GM12864 (cell line): ENCODE results near the gene STX16.

Experiments
- DNase-seq: peaks from one replicate; pipeline ENCODE4 v3.0.0-alpha.2; 2011; ENCODE audit warnings: low read depth
- H3K4me3 ChIP-seq: 2 replicates; pipeline ENCODE4 v1.5.1; 2011; ENCODE audit warnings: mild to moderate bottlenecking, low read depth, low read length, control low read depth
- TF ChIP-seq, protein P1 (sequence below): IDR thresholded peaks from 2 replicates; pipeline ENCODE4 v1.5.1; 2011; ENCODE audit warnings: low read depth, mild to moderate bottlenecking, moderate library complexity, low read length, control low read depth, inconsistent platforms; ENCODE audit errors: missing control alignments

Gene STX16

DNA sequence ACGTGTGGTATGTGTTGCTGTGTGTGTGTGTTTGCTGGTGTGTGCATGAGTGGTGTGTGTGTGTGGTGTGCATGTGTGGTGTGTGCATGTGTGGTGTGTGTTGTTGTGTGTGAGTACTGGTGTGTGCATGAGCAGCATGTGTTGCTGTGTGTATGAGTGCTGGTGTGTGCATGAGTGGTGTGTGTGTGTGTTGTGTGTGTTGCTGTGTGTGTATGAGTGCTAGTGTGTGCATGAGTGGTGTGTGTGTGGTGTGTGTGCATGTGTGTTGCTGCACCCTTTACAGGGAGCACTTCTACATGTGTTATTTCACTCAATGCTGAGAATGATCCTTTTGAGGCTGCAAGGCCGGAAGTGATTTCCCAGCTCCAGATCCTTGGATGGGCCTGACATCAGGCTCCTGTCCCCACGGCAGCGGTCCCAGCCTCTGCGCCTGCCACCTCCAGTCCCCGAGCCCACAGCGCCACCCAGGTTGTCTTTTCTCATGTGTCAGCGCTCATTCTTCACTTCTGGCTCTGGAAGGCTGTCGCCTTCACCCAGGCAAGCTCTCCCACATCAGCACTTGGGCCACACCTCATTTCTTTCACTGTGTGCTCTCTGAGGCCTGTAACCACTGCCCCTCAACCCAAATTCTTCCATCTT, 44.1 kb downstream of the STX16 start:
- DNase-seq: no peak
- TF ChIP-seq, protein P1, sequence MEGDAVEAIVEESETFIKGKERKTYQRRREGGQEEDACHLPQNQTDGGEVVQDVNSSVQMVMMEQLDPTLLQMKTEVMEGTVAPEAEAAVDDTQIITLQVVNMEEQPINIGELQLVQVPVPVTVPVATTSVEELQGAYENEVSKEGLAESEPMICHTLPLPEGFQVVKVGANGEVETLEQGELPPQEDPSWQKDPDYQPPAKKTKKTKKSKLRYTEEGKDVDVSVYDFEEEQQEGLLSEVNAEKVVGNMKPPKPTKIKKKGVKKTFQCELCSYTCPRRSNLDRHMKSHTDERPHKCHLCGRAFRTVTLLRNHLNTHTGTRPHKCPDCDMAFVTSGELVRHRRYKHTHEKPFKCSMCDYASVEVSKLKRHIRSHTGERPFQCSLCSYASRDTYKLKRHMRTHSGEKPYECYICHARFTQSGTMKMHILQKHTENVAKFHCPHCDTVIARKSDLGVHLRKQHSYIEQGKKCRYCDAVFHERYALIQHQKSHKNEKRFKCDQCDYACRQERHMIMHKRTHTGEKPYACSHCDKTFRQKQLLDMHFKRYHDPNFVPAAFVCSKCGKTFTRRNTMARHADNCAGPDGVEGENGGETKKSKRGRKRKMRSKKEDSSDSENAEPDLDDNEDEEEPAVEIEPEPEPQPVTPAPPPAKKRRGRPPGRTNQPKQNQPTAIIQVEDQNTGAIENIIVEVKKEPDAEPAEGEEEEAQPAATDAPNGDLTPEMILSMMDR: no peak
- H3K4me3 ChIP-seq: no peak overlapping the region

DNA sequence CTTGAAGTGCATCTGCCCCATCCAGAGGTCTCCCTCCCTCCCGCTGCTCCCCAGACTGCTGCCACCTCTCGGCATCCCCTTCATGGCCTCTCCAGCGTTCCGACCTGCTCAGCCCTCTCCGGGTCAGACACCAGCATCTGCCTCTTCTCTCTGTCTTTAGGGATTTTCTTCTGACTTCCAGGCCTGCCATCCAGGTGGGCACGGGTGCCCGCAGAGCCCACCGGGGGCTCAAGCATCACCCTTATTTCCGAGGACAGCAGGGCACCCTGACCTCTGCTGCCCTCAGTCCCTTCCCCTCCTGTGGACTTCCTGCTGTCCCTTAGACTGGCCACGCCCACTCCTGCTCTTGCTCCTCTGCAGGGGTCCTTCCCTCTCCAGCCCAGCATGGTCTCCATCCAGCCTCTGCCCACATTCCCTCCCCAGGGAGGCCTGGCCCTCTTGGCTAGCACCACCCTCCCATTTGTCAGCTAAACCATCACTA, 44.9 kb downstream of the STX16 start:
- TF ChIP-seq, protein P1: no peak
- no peak for DNase-seq
- no peak overlapping the region for H3K4me3 ChIP-seq

- no peak overlapping the region for H3K4me3 ChIP-seq
- DNase-seq: no peak
- TF ChIP-seq, protein P1: no peak
These were observed 45.4 kb downstream of the STX16 start for GRCh38 chr20:58696411-58696961.

- no peak for DNase-seq
- TF ChIP-seq, protein P1: no peak
- H3K4me3 ChIP-seq: no peak overlapping the region
These were observed 46.3 kb downstream of the STX16 start for GRCh38 chr20:58697201-58697866.

- H3K4me3 ChIP-seq: no peak overlapping the region
- no peak for DNase-seq
- TF ChIP-seq, protein P1: no peak
These were observed 47.0 kb downstream of the STX16 start for GRCh38 chr20:58697867-58698703.

DNA sequence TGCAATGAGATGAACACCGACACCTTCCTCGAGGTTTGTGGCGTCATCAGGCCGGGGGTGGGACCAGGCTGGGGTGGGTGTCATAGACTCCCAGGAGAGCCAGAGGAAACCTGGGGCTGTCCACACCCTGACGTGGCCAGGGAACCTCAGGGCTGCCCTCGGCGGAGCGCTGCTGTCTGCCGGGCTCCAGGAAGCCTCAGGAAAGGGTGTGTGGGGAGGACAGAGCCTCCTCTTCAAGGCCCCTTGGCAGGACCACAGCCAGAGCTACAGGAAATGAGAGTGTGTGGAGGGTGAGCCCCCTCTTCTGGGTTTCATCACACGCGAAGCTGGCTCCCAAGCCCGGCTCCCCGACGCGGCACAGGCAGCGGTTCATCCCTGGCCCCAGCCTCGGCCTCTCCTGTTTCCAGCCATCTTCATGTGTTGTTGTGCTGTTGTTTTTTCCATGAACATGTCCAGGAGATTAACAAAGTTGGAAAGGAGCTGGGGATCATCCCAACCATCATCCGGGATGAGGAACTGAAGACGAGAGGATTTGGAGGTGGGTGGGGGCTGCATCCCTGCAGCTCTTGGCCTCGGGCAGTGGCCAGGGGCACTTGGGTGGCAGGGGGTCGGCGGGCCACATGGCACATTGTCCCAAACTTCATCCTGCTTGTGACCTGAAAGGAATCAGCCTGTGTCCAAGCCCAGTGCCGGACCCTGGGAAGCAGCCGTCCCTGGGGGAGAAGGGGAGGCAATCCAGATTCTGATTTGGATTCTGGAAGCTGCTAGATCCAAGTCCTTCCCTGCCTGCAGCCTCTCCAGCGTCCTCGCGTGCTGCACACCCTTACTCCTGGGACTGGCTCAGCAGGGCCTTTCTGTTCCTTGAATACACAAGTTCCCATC, 47.9 kb downstream of the STX16 start:
- TF ChIP-seq, protein P1: no peak
- H3K4me3 ChIP-seq: no peak overlapping the region
- no peak for DNase-seq
